Upper lobe of left lung (tissue), 4 donors: ENCODE results near the gene ACMSD.

Source experiments
- POLR2AphosphoS5 ChIP-seq, 2 donors: sonication (generic); formaldehyde crosslinking; IDR thresholded peaks; one replicate each; pipeline ENCODE4 v1.5.1; 2017; ENCODE audit warnings: antibody characterized with exemption in 2 of 2
- TF ChIP-seq, protein P1 (sequence below), 6 experiments: fragments of 450-650 bp in 4 of 6; fragments of 200-600 bp in 2 of 6; sonication (generic) in 2 of 6; IDR thresholded peaks; one replicate each; pipeline ENCODE4 v1.5.1; 2016 to 2019; ENCODE audit warnings: antibody characterized with exemption in 6 of 6

DNA sequence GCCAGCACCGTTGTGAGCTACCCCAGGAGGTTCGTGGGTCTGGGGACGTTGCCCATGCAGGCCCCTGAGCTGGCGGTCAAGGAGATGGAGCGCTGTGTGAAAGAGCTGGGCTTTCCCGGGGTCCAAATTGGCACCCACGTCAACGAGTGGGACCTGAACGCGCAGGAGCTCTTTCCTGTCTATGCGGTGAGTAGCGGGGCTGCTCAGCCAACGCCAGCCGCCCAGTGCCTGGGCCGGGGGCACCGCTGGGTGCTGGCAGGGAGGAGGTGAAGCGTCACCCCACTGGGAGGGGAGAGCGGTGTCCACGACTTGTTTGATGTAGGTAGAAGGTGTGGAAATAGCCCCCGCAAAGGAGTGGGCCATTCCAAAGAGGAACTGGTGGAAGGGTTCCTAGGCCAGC, 25.0 kb downstream of the ACMSD start:
- TF ChIP-seq, protein P1, sequence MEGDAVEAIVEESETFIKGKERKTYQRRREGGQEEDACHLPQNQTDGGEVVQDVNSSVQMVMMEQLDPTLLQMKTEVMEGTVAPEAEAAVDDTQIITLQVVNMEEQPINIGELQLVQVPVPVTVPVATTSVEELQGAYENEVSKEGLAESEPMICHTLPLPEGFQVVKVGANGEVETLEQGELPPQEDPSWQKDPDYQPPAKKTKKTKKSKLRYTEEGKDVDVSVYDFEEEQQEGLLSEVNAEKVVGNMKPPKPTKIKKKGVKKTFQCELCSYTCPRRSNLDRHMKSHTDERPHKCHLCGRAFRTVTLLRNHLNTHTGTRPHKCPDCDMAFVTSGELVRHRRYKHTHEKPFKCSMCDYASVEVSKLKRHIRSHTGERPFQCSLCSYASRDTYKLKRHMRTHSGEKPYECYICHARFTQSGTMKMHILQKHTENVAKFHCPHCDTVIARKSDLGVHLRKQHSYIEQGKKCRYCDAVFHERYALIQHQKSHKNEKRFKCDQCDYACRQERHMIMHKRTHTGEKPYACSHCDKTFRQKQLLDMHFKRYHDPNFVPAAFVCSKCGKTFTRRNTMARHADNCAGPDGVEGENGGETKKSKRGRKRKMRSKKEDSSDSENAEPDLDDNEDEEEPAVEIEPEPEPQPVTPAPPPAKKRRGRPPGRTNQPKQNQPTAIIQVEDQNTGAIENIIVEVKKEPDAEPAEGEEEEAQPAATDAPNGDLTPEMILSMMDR (IDR thresholded peaks at IDR 0.05) = no peak
- TF ChIP-seq POLR2AphosphoS5 (IDR thresholded peaks at IDR 0.05) = no peak
